Measurements from ENCODE around the gene FAM131C. TPM values are rescaled to one million over a fixed set of nuclear protein-coding genes. Genes with fewer than 3 reads are reported as not detected.

Gene FAM131C
- total and polyA plus RNA-seq, 10 of the 15 experiments (the other 5 are each of a cell fraction or from before 2014, with no cell fraction given): 0.03 TPM; not detected in 9

DNA sequence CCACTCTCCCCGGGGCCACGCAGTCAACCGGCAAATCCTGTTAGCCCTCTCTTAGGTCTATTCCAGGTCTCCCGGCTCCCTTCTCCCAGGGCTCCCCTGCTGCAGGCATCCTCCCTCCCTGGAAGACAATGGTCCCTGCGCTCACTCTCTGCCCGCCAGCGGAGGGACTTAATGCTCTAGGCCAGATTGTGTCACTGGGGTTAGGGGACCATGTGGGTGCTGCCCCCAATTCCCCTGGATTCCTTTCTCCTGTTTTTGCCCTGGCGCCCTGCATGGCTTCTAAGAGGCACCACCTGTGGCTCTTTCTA is 8.2 kb downstream of the FAM131C start:
- 29% methylated on average over 8 of the region's 8 CpGs for WGBS (ENCODE audit: insufficient coverage, insufficient replicate concordance, low lambda C conversion rate, missing lambda C conversion rate)
- H3K36me3 ChIP-seq (ENCODE audit: control insufficient read depth in 2 of 2, insufficient read depth in 2 of 2, low read length in 1 of 2): no peaks in the 10 kb centered on the region
- ChIA-PET RAD21 (ENCODE audit: unreplicated experiment) (no interaction called here), CTCF (interaction anchor here (1.6 kb wide), 1 partner anchor 9 kb away, joined by 5 read pairs; no protein-coding TSS in a partner anchor), POLR2A (no interaction called here), SMC1A (ENCODE audit: uncharacterized antibody, unreplicated experiment) (interaction anchor here (1.5 kb wide), 1 partner anchor 54 kb away, joined by 3 read pairs; no protein-coding TSS in a partner anchor)
- no peaks in the 10 kb centered on the region for H3K4me1 ChIP-seq (ENCODE audit: control insufficient read depth, insufficient read depth, low read length)
- no peak overlapping the region for H2AFZ ChIP-seq (ENCODE audit: control insufficient read depth, low read depth, low read length)
- no peak overlapping the region for H3K27ac ChIP-seq (ENCODE audit: control insufficient read depth, insufficient read depth)
- no peaks in the 10 kb centered on the region; a peak in 1 of 4 replicates for H3K27me3 ChIP-seq (replicated peaks in 1 of 2; ENCODE audit: control insufficient read depth in 2 of 2, insufficient read depth in 2 of 2, low read length in 1 of 2)
- H3K4me3 ChIP-seq: no peak overlapping the region
- no TSS peak for BruUV-seq (replicated peaks)
- no peaks in the 10 kb centered on the region for H3K79me2 ChIP-seq (ENCODE audit: control insufficient read depth, insufficient read depth, low read length)
- in situ Hi-C loops (cut with MboI) (no loop called here), intact Hi-C loops (cut with micrococcal nuclease; ENCODE audit: unreplicated experiment) (no loop called here)
- ATAC-seq (no peak), FAIRE-seq (no peak), DNase-seq (ENCODE audit: low read depth, low spot score) (no peak)
- no peaks in the 10 kb centered on the region for H4K20me1 ChIP-seq (ENCODE audit: control insufficient read depth, insufficient read depth)
- no peaks in the 10 kb centered on the region for H3K9me3 ChIP-seq (replicated peaks; ENCODE audit: control insufficient read depth, insufficient read depth, low read length)
- H3K4me2 ChIP-seq (ENCODE audit: control insufficient read depth, insufficient read depth): no peak overlapping the region
- H3K9ac ChIP-seq (ENCODE audit: control insufficient read depth, insufficient read depth, low read length): no peak overlapping the region
- TF ChIP-seq, protein P1, sequence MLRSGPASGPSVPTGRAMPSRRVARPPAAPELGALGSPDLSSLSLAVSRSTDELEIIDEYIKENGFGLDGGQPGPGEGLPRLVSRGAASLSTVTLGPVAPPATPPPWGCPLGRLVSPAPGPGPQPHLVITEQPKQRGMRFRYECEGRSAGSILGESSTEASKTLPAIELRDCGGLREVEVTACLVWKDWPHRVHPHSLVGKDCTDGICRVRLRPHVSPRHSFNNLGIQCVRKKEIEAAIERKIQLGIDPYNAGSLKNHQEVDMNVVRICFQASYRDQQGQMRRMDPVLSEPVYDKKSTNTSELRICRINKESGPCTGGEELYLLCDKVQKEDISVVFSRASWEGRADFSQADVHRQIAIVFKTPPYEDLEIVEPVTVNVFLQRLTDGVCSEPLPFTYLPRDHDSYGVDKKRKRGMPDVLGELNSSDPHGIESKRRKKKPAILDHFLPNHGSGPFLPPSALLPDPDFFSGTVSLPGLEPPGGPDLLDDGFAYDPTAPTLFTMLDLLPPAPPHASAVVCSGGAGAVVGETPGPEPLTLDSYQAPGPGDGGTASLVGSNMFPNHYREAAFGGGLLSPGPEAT (IDR thresholded peaks at IDR 0.05; ENCODE audit: low read depth): no peak
- TF ChIP-seq, protein P2, sequence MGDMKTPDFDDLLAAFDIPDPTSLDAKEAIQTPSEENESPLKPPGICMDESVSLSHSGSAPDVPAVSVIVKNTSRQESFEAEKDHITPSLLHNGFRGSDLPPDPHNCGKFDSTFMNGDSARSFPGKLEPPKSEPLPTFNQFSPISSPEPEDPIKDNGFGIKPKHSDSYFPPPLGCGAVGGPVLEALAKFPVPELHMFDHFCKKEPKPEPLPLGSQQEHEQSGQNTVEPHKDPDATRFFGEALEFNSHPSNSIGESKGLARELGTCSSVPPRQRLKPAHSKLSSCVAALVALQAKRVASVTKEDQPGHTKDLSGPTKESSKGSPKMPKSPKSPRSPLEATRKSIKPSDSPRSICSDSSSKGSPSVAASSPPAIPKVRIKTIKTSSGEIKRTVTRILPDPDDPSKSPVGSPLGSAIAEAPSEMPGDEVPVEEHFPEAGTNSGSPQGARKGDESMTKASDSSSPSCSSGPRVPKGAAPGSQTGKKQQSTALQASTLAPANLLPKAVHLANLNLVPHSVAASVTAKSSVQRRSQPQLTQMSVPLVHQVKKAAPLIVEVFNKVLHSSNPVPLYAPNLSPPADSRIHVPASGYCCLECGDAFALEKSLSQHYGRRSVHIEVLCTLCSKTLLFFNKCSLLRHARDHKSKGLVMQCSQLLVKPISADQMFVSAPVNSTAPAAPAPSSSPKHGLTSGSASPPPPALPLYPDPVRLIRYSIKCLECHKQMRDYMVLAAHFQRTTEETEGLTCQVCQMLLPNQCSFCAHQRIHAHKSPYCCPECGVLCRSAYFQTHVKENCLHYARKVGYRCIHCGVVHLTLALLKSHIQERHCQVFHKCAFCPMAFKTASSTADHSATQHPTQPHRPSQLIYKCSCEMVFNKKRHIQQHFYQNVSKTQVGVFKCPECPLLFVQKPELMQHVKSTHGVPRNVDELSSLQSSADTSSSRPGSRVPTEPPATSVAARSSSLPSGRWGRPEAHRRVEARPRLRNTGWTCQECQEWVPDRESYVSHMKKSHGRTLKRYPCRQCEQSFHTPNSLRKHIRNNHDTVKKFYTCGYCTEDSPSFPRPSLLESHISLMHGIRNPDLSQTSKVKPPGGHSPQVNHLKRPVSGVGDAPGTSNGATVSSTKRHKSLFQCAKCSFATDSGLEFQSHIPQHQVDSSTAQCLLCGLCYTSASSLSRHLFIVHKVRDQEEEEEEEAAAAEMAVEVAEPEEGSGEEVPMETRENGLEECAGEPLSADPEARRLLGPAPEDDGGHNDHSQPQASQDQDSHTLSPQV (IDR thresholded peaks at IDR 0.05): no peak
- TF ChIP-seq BCL3 (IDR thresholded peaks at IDR 0.05; ENCODE audit: borderline replicate concordance, insufficient read depth, low read depth, low read length, poor library complexity, severe bottlenecking): no peak
- TF ChIP-seq CUX1 (IDR thresholded peaks at IDR 0.05; ENCODE audit: insufficient replicate concordance, low read depth, low read length): no peak
- TF ChIP-seq SMC3 (IDR thresholded peaks at IDR 0.05; ENCODE audit: borderline replicate concordance, low read length): no peak
- no peak for TF ChIP-seq PAX5 (IDR thresholded peaks at IDR 0.05; ENCODE audit: borderline replicate concordance, low read depth, low read length)

Measured in GM12878 (cell line).